Measurements from ENCODE around the gene OR2T3.
"Not testable (repeated sequence)": the region's sequence is repeated elsewhere in the genome, so short reads cannot be mapped to it uniquely, and the experiment has no call there.

OR2T3 gene

DNA sequence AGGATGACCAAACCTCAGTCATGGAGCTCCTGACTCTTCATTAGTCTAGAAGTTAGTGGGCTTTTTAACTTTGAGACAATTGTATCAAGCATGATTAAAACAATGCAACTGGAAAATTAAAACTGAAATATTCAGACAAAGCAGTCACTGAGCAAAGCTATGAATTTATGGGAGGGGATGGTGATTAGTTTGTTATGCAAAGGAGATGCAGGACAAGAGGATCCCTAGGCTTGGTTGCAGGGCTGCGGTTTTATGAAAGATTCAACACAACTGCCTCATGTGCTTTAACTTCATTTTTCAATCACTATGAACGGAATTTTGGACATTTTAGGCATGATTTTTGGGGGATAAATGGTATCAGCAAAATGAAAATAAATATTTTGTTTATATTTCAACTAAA lies 1.0 kb upstream of the OR2T3 start:
- DNase-seq (ENCODE audit: low read depth): not testable (repeated sequence)

DNA sequence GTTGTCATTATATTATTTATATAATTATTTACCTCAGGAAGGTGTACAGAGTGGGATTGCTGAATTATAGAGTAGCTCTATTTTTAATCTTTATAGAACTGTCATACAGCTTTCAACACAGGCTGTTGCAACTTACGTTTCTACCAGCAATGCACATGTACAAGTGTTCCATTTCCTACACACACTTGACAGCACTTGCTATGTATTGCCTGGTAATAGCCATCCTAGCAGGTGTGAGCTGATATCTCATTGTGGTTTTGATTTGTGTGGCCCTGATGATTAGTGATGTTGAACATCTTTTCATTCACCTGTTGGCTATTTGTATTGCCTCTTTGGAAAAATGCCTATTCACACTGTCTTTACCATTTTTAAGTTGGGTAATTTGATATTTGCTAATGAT lies 2.5 kb downstream of the OR2T3 start:
- DNase-seq (ENCODE audit: low read depth): not testable (repeated sequence)

DNA sequence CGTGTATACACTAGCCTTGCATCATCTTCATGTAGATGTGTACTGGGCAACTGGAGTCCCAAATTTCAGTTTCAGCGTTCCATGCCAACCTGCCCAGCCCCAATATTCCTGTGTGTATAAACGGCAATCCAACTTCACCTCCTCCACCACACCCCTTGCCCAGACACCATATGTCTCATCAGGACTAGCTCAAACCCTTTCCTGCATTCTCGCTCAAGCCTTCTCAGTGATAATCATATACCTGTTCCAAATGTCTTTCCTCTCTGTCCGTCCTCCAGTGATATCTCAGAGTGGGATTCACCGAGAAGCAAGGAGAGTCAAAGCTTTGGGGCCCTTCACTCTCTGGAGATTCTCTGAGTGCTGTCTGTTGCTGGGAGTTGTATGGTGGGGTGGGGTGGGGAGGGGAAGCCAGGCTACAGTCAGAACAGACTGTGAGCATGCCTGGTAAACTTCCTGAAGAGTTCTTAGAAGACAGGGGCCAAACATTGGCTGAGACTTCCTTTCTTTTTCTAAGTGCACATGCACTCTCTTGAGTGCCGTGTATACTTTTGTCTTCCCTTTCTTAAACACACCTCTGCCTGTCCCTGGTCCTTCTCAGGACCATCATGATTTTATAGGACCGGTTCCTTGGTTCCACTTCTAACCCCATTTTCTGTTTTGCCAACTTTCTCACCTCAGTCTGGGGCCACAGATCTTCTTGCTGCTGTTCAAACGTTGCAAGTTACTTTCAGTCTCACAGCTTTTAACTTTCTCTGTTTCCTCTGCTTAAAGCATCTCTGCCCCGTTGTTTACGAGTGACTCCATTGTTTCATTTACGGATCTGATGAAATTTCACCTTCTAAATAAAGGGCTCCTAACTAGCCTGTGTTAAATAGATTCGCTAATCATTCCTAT lies 8.8 kb downstream of the OR2T3 start:
- DNase-seq (ENCODE audit: low read depth): not testable (repeated sequence)

DNA sequence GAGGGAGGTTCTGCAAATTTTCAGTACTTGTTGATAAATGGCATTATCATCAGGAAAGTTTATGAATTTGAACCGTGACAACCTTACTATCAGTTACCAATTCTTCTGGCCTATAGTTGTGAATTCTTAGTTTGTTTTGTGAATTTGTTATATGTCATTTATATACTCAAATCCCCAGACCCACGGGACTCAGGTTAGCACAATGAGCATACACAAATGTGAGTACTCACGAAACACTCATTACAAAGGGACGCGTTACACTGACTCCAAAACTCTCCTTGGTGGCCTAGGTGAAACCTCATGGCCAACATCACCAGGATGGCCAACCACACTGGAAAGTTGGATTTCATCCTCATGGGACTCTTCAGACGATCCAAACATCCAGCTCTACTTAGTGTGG lies 15.1 kb downstream of the OR2T3 start, which contains the start of gene OR2T5:
Gene OR2T5, plus strand, starts transcription at position 301 of the 400 bp plus-strand sequence. Its CDS starts 0 bp downstream, at position 301.
- DNase-seq (ENCODE audit: low read depth): not testable (repeated sequence)

DNA sequence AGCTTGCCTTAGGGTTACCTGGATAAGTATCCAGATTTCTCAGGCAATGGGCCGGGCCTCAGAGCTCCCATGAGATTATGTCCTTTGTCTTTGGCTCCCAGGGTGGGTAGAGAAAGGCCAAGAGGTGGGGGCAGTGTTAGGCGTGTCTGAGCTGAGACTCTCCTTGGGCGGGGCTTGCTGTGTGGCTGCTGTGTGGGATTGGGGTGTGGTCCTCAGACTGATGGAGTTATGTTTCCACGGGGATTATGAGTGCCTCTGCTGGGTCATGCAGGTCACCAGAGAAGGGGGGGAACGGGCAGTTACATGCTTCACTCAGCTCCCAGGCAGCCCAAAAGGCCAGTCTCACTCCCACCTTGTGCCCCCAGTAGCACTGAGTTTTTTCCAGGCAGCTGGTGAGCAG lies 23.5 kb downstream of the OR2T3 start:
- not testable (repeated sequence) for DNase-seq (ENCODE audit: low read depth)

DNA sequence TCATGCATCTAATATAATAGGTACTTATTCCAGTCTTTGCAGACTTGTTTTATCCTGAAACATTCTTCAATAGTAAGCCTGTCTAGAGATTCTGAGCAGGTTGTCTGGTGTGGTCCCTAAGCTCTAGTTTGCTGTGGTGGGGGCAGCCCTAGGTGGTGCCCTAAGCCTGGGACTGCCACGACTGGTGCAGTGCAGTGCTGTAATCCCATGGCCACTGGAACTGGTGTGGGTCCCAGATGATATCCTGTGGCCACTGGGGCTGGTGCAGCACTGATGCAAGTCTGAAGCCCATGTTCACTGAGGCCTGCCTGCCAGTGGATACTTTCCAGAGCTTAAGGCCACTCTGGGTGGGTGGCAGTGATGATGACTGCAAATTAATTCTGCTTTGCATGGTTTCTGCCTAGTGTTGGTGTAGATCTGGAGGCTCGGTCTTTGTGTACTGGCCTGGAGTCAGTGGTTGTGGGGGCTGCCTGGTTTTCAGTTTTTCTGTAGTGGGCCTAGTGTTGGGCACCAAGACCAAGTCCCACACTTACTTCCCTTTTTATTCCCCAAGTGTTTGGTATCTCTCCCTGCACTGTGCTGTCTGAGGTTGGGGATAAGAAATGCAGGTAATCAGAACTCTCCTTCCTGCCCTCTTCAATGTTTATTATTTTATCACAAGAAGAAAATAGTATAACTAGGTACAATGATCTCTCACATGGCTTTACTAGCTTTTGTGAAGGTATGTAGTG lies 27.3 kb downstream of the OR2T3 start:
- not testable (repeated sequence) for DNase-seq (ENCODE audit: low read depth)

DNA sequence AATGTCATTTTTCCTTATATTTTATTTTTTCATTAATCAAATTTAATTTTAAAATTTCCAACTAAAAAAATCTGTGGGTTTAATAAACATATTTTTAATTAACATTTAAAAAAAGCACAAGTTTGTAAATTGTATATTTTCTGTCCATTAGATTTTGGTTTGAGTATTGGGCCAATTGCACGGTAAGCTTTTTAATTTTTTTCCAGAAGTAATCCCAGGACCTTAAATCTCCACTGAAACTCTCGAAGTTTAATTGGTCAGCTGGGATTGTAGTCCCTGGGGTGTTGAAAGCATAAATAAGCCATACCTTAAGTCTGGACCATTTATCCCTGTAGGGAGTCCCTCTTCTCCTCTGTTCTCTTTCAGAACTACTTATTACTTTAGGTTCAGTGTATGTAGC lies 34.6 kb downstream of the OR2T3 start, which contains the start of gene OR2G6:
Gene OR2G6, plus strand, starts transcription at position 301 of the 400 bp plus-strand sequence. CDS start 13,574 bp downstream, outside the sequence.
- not testable (repeated sequence) for DNase-seq (ENCODE audit: low read depth)

DNA sequence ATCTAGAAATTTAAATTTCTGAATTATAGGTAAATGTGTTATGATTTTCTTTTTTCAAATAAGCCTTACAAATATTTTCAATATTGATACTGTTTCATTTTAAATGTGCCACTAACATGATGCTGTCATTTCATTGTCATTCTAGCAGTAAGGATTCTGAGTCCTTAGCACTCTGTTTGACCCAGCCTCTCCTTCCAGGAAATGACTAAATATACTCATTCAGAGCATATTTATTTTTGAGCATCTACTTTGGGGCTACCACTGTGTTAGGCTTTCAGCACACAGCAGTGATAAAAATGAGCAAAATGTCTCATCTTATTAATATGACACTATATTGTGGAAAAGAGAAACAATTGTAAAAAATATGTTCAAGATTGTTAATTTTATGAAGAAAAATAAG lies 37.1 kb downstream of the OR2T3 start:
- not testable (repeated sequence) for DNase-seq (ENCODE audit: low read depth)

DNA sequence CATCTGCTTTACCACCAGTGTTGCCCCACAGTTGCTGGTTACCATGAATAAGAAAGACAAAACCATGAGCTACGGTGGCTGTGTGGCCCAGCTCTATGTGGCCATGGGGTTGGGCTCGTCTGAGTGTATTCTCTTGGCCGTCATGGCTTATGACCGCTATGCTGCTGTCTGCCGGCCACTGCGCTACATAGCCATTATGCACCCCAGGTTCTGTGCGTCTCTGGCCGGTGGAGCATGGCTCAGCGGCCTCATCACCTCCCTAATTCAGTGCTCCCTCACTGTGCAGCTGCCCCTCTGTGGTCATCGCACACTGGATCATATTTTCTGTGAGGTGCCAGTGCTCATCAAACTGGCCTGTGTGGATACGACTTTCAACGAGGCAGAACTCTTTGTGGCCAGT lies 48.7 kb downstream of the OR2T3 start:
- DNase-seq (ENCODE audit: low read depth): no peak

All from HS-5 (cell line).